BJ (cell line): ENCODE results near the gene ELP5. TPM values are rescaled to one million over a fixed set of nuclear protein-coding genes. Genes with fewer than 3 reads are reported as not detected.

Source experiments
- CTCF ChIA-PET: fragments of 350-600 bp; formaldehyde crosslinking; extraction: SDS; loops from one replicate; lab custom pipeline; 2021; ENCODE audit warnings: antibody characterized with exemption, inconsistent platforms; lab: Yijun Ruan, JAX
- POLR2A ChIA-PET: fragments of 300-600 bp; sonication (Branson Sonifier 250); formaldehyde crosslinking; extraction: SDS; loops from one replicate; lab custom pipeline; 2021; ENCODE audit warnings: antibody characterized with exemption; lab: Charles Lee
- DNase-seq: peaks from one replicate; pipeline ENCODE4 v3.0.0-alpha.2; 2011; ENCODE audit warnings: low read depth
- H3K27me3 ChIP-seq: 2 replicates; pipeline ENCODE4 v1.6.0; 2011; ENCODE audit warnings: low read length; ENCODE audit not compliant: control insufficient read depth, insufficient read depth
- H3K36me3 ChIP-seq: 2 replicates; pipeline ENCODE4 v1.5.1; 2011; ENCODE audit warnings: low read length; ENCODE audit not compliant: control insufficient read depth, insufficient read depth
- H3K4me3 ChIP-seq: 2 replicates; pipeline ENCODE4 v1.5.1; 2011; ENCODE audit warnings: low read depth, mild to moderate bottlenecking, control low read depth, low read length
- polyA plus RNA-seq: library from polyadenylated mRNA; depleted of rRNA; stranded (reverse); fragments of >200 nt; gene quantifications from 2 replicates; pipeline ENCODE4 v1.2.3, GENCODE V29; 2011
- TF ChIP-seq, protein P1 (sequence below): IDR thresholded peaks from 2 replicates; pipeline ENCODE4 v1.5.1; 2011; ENCODE audit warnings: low read depth, mild to moderate bottlenecking, control low read depth, inconsistent platforms, low read length, moderate library complexity; ENCODE audit not compliant: insufficient read depth

The ELP5 gene
- polyA plus RNA-seq, 1 experiment = 35.6 TPM

GRCh38 chr17:7215652-7216180 lies 36.3 kb upstream of the ELP5 start:
- TF ChIP-seq, protein P1, sequence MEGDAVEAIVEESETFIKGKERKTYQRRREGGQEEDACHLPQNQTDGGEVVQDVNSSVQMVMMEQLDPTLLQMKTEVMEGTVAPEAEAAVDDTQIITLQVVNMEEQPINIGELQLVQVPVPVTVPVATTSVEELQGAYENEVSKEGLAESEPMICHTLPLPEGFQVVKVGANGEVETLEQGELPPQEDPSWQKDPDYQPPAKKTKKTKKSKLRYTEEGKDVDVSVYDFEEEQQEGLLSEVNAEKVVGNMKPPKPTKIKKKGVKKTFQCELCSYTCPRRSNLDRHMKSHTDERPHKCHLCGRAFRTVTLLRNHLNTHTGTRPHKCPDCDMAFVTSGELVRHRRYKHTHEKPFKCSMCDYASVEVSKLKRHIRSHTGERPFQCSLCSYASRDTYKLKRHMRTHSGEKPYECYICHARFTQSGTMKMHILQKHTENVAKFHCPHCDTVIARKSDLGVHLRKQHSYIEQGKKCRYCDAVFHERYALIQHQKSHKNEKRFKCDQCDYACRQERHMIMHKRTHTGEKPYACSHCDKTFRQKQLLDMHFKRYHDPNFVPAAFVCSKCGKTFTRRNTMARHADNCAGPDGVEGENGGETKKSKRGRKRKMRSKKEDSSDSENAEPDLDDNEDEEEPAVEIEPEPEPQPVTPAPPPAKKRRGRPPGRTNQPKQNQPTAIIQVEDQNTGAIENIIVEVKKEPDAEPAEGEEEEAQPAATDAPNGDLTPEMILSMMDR = no peak
- H3K36me3 ChIP-seq = no peaks in the 10 kb centered on the region
- no peaks in the 10 kb centered on the region for H3K27me3 ChIP-seq
- ChIA-PET CTCF (interaction anchor here (0.7 to 2.3 kb wide), 6 partner anchors 14 to 170 kb away, joined by 3 to 7 read pairs (median 3); no protein-coding TSS in a partner anchor), POLR2A (interaction anchor here (0.6 kb wide), 1 partner anchor 24 kb away, joined by 3 read pairs; the partner anchor contains the start of gene PHF23)
- DNase-seq = no peak
- peak overlapping the region; percentile 66 for H3K4me3 ChIP-seq

GRCh38 chr17:7216242-7217112 lies 35.5 kb upstream of the ELP5 start:
- TF ChIP-seq, protein P1 = no peak
- CTCF ChIA-PET = interaction anchor here (0.5 to 1.2 kb wide), 5 partner anchors 14 to 550 kb away, joined by 3 read pairs; no protein-coding TSS in a partner anchor
- Histone ChIP-seq H3K36me3 (0 out of 2 replicates have a peak, but pooled peaks cover 2% of the 10 kb centered on the region), H3K27me3 (no peaks in the 10 kb centered on the region), H3K4me3 (peak overlapping the region; percentile 66)
- DNase-seq = no peak
- POLR2A ChIA-PET = no interaction called here

GRCh38 chr17:7217113-7217987 lies 34.7 kb upstream of the ELP5 start:
- POLR2A ChIA-PET = interaction anchor here (0.6 kb wide), 1 partner anchor 34 kb away, joined by 6 read pairs; the partner anchor contains the start of genes CTDNEP1 and ELP5
- TF ChIP-seq, protein P1 = no peak
- CTCF ChIA-PET = no interaction called here
- H3K27me3 ChIP-seq = no peaks in the 10 kb centered on the region
- peaks cover 4% of the 10 kb centered on the region for H3K36me3 ChIP-seq
- no peak for DNase-seq
- H3K4me3 ChIP-seq = peak overlapping the region; percentile 66

DNA sequence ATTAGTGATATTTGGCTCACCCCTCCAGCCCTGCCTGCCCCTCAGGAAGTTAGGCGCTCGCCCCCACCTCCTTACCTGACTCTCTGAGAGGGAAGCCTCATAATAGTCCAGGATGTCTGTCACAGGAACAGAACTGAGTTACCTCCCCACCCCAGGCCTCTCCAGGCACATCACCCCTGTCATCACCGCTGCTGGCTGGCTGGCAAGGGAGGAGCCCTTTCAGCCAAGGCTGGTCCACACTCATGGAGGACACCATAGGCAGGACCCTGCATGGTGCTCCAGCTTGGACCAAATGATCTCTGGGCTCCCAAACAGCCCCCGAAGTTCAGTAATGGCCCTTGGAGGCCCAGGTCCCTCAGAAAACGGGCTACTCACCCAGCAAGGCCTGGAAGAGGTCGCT lies 33.8 kb upstream of the ELP5 start:
- no peak for DNase-seq
- no peak overlapping the region for H3K4me3 ChIP-seq
- ChIA-PET POLR2A (no interaction called here), CTCF (no interaction called here)
- H3K27me3 ChIP-seq = no peaks in the 10 kb centered on the region
- peaks cover 10% of the 10 kb centered on the region for H3K36me3 ChIP-seq
- TF ChIP-seq, protein P1 = no peak
